HepG2 (cell line): Measurements from ENCODE around the gene SECTM1. TPM values are rescaled to one million over a fixed set of nuclear protein-coding genes. Genes with fewer than 3 reads are reported as not detected.

ENCODE experiments used
- CBX5 ChIP-seq: sonication (generic); formaldehyde crosslinking; IDR thresholded peaks from 2 replicates; pipeline ENCODE4 v1.4.0; 2020; ENCODE audit warnings: missing genetic modification reagents, borderline replicate concordance
- CCAR2 ChIP-seq: fragments of 200-400 bp; formaldehyde crosslinking; optimal IDR thresholded peaks from 2 replicates; pipeline ENCODE3; 2018; ENCODE audit warnings: low read depth, mild to moderate bottlenecking, low read length, moderate library complexity
- DR1 ChIP-seq: sonication (generic); formaldehyde crosslinking; IDR thresholded peaks from 2 replicates; pipeline ENCODE4 v1.8.0; 2021; ENCODE audit warnings: mild to moderate bottlenecking, missing genetic modification reagents, inconsistent platforms
- FOXM1 ChIP-seq: sonication (generic); formaldehyde crosslinking; IDR thresholded peaks from 2 replicates; pipeline ENCODE4 v1.5.0; 2020; ENCODE audit warnings: missing genetic modification reagents
- GLMP ChIP-seq: sonication (generic); formaldehyde crosslinking; IDR thresholded peaks from 2 replicates; pipeline ENCODE4 v1.9.0; 2021; ENCODE audit warnings: missing genetic modification reagents, mild to moderate bottlenecking, borderline replicate concordance
- KLF15 ChIP-seq: sonication (generic); formaldehyde crosslinking; IDR thresholded peaks from 2 replicates; pipeline ENCODE4 v1.8.1; 2023; ENCODE audit warnings: borderline replicate concordance, mild to moderate bottlenecking, inconsistent platforms, missing genetic modification reagents, mixed read lengths
- PHF20 ChIP-seq: sonication (generic); formaldehyde crosslinking; IDR thresholded peaks from 2 replicates; pipeline ENCODE4 v1.5.0; 2020; ENCODE audit warnings: mild to moderate bottlenecking, missing genetic modification reagents
- RAD51 ChIP-seq: fragments of 450-650 bp; IDR thresholded peaks from 2 replicates; pipeline ENCODE4 v1.6.1; 2016; ENCODE audit warnings: borderline replicate concordance
- SIX1 ChIP-seq: sonication (generic); formaldehyde crosslinking; IDR thresholded peaks from 2 replicates; pipeline ENCODE4 v1.4.0; 2020; ENCODE audit warnings: missing genetic modification reagents, borderline replicate concordance
- ZBTB20 ChIP-seq: sonication (generic); formaldehyde crosslinking; IDR thresholded peaks from 2 replicates; pipeline ENCODE4 v1.8.1; 2023; ENCODE audit warnings: missing genetic modification reagents, low read depth, mild to moderate bottlenecking, borderline replicate concordance
- ZFAT ChIP-seq: sonication (generic); formaldehyde crosslinking; conservative IDR thresholded peaks from 2 replicates; pipeline ENCODE4 v1.8.1; 2023; ENCODE audit warnings: missing genetic modification reagents, inconsistent platforms
- ZNF329 ChIP-seq: sonication (generic); formaldehyde crosslinking; IDR thresholded peaks from 2 replicates; pipeline ENCODE4 v1.9.0; 2021; ENCODE audit warnings: low read depth, mild to moderate bottlenecking, missing genetic modification reagents
- ZNF343 ChIP-seq: sonication (generic); formaldehyde crosslinking; IDR thresholded peaks from 2 replicates; pipeline ENCODE4 v1.4.0; 2020; ENCODE audit warnings: mild to moderate bottlenecking, missing genetic modification reagents
- ZNF468 ChIP-seq: sonication (generic); formaldehyde crosslinking; IDR thresholded peaks from 2 replicates; pipeline ENCODE4 v1.8.0; 2022; ENCODE audit warnings: mild to moderate bottlenecking, moderate library complexity, missing genetic modification reagents
- ZNF564 ChIP-seq: sonication (generic); formaldehyde crosslinking; IDR thresholded peaks from 2 replicates; pipeline ENCODE4 v1.8.1; 2023; ENCODE audit warnings: mild to moderate bottlenecking, missing genetic modification reagents
- ZNF710 ChIP-seq: sonication (generic); formaldehyde crosslinking; IDR thresholded peaks from 2 replicates; pipeline ENCODE4 v1.5.0; 2020; ENCODE audit warnings: mild to moderate bottlenecking, missing genetic modification reagents, borderline replicate concordance
- ZSCAN30 ChIP-seq: sonication (generic); formaldehyde crosslinking; IDR thresholded peaks from 2 replicates; pipeline ENCODE4 v1.5.0; 2020; ENCODE audit warnings: mild to moderate bottlenecking, missing genetic modification reagents
- polyA plus RNA-seq, 8 experiments: library from polyadenylated mRNA; depleted of rRNA in 3 of 8; stranded (reverse) in 7 of 8; unstranded in 1 of 8; fragments of >200 nt; fragmentation: Illumina TruSeq in 4 of 8; extraction: Trizol in 4 of 8; gene quantifications; 2 replicates each; pipeline versions ENCODE4 v1.2.1 to v1.2.3, GENCODE V29; 2011 to 2016; ENCODE audit warnings: low read depth in 4 of 8, missing spikeins in 1 of 8, mixed read lengths in 1 of 8; ENCODE audit not compliant: insufficient read depth in 1 of 8
- total RNA-seq, 5 experiments: library from RNA; depleted of rRNA; stranded (reverse); fragments of >200 nt; fragmentation: Illumina TruSeq; extraction: Trizol; gene quantifications; 2 replicates each; pipeline ENCODE4 v1.2.3, GENCODE V29; 2016; ENCODE audit warnings: low read depth in 1 of 5
- TF ChIP-seq, protein P1 (sequence below): sonication (generic); formaldehyde crosslinking; IDR thresholded peaks from 2 replicates; pipeline ENCODE4 v1.4.0; 2020; ENCODE audit warnings: mild to moderate bottlenecking, missing genetic modification reagents
- TF ChIP-seq, protein P2 (sequence below): sonication (generic); formaldehyde crosslinking; IDR thresholded peaks from 2 replicates; pipeline ENCODE4 v1.4.0; 2020; ENCODE audit warnings: mild to moderate bottlenecking, missing genetic modification reagents

Gene SECTM1
- total and polyA plus RNA-seq, 2 of the 13 experiments (the other 11 are each of a cell fraction or from before 2014, with no cell fraction given), result 3.5 to 5.3 TPM

GRCh38 chr17:82325286-82326180, 8.0 kb downstream of the SECTM1 start (continued):
- TF ChIP-seq KLF15 (CRISPR knock-in tag) (0 out of 2 replicates have a peak, but pooled peaks have one; percentile 56), ZNF710 (CRISPR knock-in tag) (no peak), ZSCAN30 (CRISPR knock-in tag) (no peak), FOXM1 (CRISPR knock-in tag) (no peak), ZNF468 (CRISPR knock-in tag) (no peak), GLMP (CRISPR knock-in tag) (no peak), ZNF564 (CRISPR knock-in tag) (peak; percentile 73; the same call in 1 of the 2 replicates), SIX1 (CRISPR knock-in tag) (no peak), ZNF329 (no peak), ZFAT (CRISPR knock-in tag) (no peak), PHF20 (CRISPR knock-in tag) (no peak; the same call in 1 of the 2 replicates), ZBTB20 (peak; percentile 68; the same call in 1 of the 2 replicates), CCAR2 (no peak), DR1 (CRISPR knock-in tag) (peak; percentile 29; the same call in 1 of the 2 replicates), ZNF343 (CRISPR knock-in tag) (peak; percentile 79; the same call in 1 of the 2 replicates), RAD51 (no peak), CBX5 (no peak)
- TF ChIP-seq, protein P1, sequence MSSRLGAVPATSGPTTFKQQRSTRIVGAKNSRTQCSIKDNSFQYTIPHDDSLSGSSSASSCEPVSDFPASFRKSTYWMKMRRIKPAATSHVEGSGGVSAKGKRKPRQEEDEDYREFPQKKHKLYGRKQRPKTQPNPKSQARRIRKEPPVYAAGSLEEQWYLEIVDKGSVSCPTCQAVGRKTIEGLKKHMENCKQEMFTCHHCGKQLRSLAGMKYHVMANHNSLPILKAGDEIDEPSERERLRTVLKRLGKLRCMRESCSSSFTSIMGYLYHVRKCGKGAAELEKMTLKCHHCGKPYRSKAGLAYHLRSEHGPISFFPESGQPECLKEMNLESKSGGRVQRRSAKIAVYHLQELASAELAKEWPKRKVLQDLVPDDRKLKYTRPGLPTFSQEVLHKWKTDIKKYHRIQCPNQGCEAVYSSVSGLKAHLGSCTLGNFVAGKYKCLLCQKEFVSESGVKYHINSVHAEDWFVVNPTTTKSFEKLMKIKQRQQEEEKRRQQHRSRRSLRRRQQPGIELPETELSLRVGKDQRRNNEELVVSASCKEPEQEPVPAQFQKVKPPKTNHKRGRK, result no peak
- TF ChIP-seq, protein P2, sequence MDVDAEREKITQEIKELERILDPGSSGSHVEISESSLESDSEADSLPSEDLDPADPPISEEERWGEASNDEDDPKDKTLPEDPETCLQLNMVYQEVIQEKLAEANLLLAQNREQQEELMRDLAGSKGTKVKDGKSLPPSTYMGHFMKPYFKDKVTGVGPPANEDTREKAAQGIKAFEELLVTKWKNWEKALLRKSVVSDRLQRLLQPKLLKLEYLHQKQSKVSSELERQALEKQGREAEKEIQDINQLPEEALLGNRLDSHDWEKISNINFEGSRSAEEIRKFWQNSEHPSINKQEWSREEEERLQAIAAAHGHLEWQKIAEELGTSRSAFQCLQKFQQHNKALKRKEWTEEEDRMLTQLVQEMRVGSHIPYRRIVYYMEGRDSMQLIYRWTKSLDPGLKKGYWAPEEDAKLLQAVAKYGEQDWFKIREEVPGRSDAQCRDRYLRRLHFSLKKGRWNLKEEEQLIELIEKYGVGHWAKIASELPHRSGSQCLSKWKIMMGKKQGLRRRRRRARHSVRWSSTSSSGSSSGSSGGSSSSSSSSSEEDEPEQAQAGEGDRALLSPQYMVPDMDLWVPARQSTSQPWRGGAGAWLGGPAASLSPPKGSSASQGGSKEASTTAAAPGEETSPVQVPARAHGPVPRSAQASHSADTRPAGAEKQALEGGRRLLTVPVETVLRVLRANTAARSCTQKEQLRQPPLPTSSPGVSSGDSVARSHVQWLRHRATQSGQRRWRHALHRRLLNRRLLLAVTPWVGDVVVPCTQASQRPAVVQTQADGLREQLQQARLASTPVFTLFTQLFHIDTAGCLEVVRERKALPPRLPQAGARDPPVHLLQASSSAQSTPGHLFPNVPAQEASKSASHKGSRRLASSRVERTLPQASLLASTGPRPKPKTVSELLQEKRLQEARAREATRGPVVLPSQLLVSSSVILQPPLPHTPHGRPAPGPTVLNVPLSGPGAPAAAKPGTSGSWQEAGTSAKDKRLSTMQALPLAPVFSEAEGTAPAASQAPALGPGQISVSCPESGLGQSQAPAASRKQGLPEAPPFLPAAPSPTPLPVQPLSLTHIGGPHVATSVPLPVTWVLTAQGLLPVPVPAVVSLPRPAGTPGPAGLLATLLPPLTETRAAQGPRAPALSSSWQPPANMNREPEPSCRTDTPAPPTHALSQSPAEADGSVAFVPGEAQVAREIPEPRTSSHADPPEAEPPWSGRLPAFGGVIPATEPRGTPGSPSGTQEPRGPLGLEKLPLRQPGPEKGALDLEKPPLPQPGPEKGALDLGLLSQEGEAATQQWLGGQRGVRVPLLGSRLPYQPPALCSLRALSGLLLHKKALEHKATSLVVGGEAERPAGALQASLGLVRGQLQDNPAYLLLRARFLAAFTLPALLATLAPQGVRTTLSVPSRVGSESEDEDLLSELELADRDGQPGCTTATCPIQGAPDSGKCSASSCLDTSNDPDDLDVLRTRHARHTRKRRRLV, result peak; percentile 84
